ENCODE data around the gene ASTN1.

ASTN1 gene

GRCh38 chr1:176976771-176977170 is 187.7 kb downstream of the ASTN1 start:
- no peak for DNase-seq

- DNase-seq = no peak
Observed at GRCh38 chr1:176976225-176976624, 188.3 kb downstream of the ASTN1 start.

- DNase-seq = no peak
Observed at GRCh38 chr1:176964687-176965086, 199.8 kb downstream of the ASTN1 start.

GRCh38 chr1:176963181-176963580 is 201.3 kb downstream of the ASTN1 start:
- no peak for DNase-seq

GRCh38 chr1:176961678-176962077 is 202.8 kb downstream of the ASTN1 start:
- no peak for DNase-seq

- no peak for DNase-seq
Observed at GRCh38 chr1:176959191-176959820, 205.2 kb downstream of the ASTN1 start.

GRCh38 chr1:176957603-176958002 is 206.9 kb downstream of the ASTN1 start:
- no peak for DNase-seq

GRCh38 chr1:176954242-176954641 is 210.3 kb downstream of the ASTN1 start:
- no peak for DNase-seq

GRCh38 chr1:176950736-176951324 is 213.7 kb downstream of the ASTN1 start:
- DNase-seq = no peak

GRCh38 chr1:176949033-176949662 is 215.4 kb downstream of the ASTN1 start:
- DNase-seq = peak; percentile 43

GRCh38 chr1:176944606-176945005 is 219.9 kb downstream of the ASTN1 start:
- DNase-seq = no peak

GRCh38 chr1:176943783-176944182 is 220.7 kb downstream of the ASTN1 start:
- no peak for DNase-seq

GRCh38 chr1:176942346-176942745 is 222.2 kb downstream of the ASTN1 start:
- DNase-seq = no peak

- DNase-seq = no peak
Observed at GRCh38 chr1:176939993-176940392, 224.5 kb downstream of the ASTN1 start.

- no peak for DNase-seq
Observed at GRCh38 chr1:176938375-176938774, 226.1 kb downstream of the ASTN1 start.

- DNase-seq = no peak
Observed at GRCh38 chr1:176934370-176934769, 230.1 kb downstream of the ASTN1 start.

GRCh38 chr1:176932114-176933104 is 232.1 kb downstream of the ASTN1 start:
- no peak for DNase-seq

GRCh38 chr1:176931526-176931925 is 233.0 kb downstream of the ASTN1 start:
- no peak for DNase-seq

GRCh38 chr1:176926330-176927086 is 238.0 kb downstream of the ASTN1 start:
- DNase-seq = no peak

GRCh38 chr1:176925223-176925622 is 239.3 kb downstream of the ASTN1 start:
- DNase-seq = no peak

GRCh38 chr1:176923283-176923682 is 241.2 kb downstream of the ASTN1 start:
- DNase-seq = no peak
